Measurements from ENCODE around the gene TIMM8B.

DNA sequence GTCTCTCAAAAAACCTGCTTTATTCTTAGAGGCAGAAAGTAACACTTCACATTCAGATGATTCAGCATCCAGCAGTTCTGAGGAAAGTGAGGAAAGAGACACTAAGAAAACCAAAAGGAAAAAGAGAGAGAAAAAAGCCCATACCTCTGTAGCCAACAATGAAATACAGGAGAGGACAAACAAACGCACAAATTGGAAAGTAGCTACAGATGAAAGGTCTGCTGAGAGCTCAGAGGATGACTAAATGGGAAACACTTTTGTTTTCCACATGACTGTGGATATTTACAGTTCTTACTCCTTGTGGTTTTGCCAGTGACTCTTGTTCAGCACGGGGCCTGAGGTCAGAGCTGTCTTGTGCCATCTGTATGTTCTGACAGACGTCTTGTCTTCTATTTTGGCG is 3.8 kb downstream of the TIMM8B start:
- TF ChIP-seq, protein P1, sequence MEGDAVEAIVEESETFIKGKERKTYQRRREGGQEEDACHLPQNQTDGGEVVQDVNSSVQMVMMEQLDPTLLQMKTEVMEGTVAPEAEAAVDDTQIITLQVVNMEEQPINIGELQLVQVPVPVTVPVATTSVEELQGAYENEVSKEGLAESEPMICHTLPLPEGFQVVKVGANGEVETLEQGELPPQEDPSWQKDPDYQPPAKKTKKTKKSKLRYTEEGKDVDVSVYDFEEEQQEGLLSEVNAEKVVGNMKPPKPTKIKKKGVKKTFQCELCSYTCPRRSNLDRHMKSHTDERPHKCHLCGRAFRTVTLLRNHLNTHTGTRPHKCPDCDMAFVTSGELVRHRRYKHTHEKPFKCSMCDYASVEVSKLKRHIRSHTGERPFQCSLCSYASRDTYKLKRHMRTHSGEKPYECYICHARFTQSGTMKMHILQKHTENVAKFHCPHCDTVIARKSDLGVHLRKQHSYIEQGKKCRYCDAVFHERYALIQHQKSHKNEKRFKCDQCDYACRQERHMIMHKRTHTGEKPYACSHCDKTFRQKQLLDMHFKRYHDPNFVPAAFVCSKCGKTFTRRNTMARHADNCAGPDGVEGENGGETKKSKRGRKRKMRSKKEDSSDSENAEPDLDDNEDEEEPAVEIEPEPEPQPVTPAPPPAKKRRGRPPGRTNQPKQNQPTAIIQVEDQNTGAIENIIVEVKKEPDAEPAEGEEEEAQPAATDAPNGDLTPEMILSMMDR (conservative IDR thresholded peaks at IDR 0.05), result no peak
- no peak for TF ChIP-seq ZFX (IDR thresholded peaks at IDR 0.05)
